Adrenal gland (tissue), 12 donors: ENCODE data around the gene TEX22. TPM values are rescaled to one million over a fixed set of nuclear protein-coding genes. Genes with fewer than 3 reads are reported as not detected.

Source experiments
- DNase-seq, 7 donors: peaks; one replicate each; pipeline ENCODE4 v3.0.0-alpha.2; 2019 to 2020
- H3K27ac ChIP-seq, 5 donors: fragments of 200-600 bp; sonication (generic) in 4 of 5; 1 replicate in 3 of 5; 2 replicates in 2 of 5; pipeline versions ENCODE4 v1.5.1 to v1.8.0; 2016 to 2020; ENCODE audit warnings: mild to moderate bottlenecking in 1 of 5
- H3K27me3 ChIP-seq: fragments of 200-600 bp; 2 replicates; pipeline ENCODE4 v1.8.0; 2021
- H3K36me3 ChIP-seq, 2 donors: fragments of 200-600 bp; replicated peaks in 1 of 2; 1 replicate in 1 of 2; 2 replicates in 1 of 2; pipeline versions ENCODE4 v1.5.1 to v1.8.0; 2018 to 2022
- H3K4me1 ChIP-seq, 2 donors: fragments of 200-600 bp; replicated peaks in 1 of 2; 1 replicate in 1 of 2; 2 replicates in 1 of 2; pipeline versions ENCODE4 v1.5.1 to v1.8.0; 2018 to 2021
- H3K4me3 ChIP-seq, 4 donors: fragments of 200-600 bp; sonication (generic) in 3 of 4; one replicate each; pipeline ENCODE4 v1.5.1; 2016 to 2018
- H3K9me3 ChIP-seq, 3 donors: fragments of 200-600 bp; sonication (generic) in 1 of 3; replicated peaks in 1 of 3; 1 replicate in 2 of 3; 2 replicates in 1 of 3; pipeline versions ENCODE4 v1.5.1 to v1.8.0; 2016 to 2021
- POLR2A ChIP-seq, 2 donors: fragments of 450-650 bp; IDR thresholded peaks; one replicate each; pipeline ENCODE4 v1.6.1; 2017; ENCODE audit warnings: antibody characterized with exemption in 2 of 2, mild to moderate bottlenecking in 2 of 2, moderate library complexity in 1 of 2
- WGBS, 4 donors: extraction: QIAGEN DNeasy Blood & Tissue Kit in 2 of 4; methylation state at CpG; one replicate each; pipeline versions ENCODE4 v1.1.5 to v1.1.7; 2013 to 2017; 5-methylcytosine and 5-hydroxymethylcytosine counted together
- intact Hi-C, 2 donors: fragments of 100-400 bp; cut with DNase I; formaldehyde crosslinking; loops; one replicate each; pipeline versions ENCODE4 v1.14.1 to v1.15.0; 2022 to 2023
- polyA plus RNA-seq, 3 donors: library from polyadenylated mRNA; stranded (reverse); fragments of 200-250 nt in 2 of 3; fragments of 350-450 nt in 1 of 3; fragmentation: Illumina TruSeq in 1 of 3; extraction: RNeasy Lipid Tissue Mini Kit (QIAGEN cat#74804) in 1 of 3; gene quantifications; one replicate each; pipeline ENCODE4 v1.2.3, GENCODE V29; 2013 to 2014
- total RNA-seq, 9 donors: library from RNA; depleted of rRNA in 4 of 9; stranded (reverse); fragments of >200 nt in 4 of 9; fragments of 120-200 nt in 1 of 9; fragmentation: NEBNext Ultra II Directional in 1 of 9; extraction: Animal tissue kit (Norgen Biotek cat#: 25700) in 1 of 9; gene quantifications; one replicate each; pipeline versions ENCODE4 v1.1.0 to v1.2.4, GENCODE V29; 2013 to 2023
- TF ChIP-seq, protein P1 (sequence below), 6 experiments: fragments of 450-650 bp in 4 of 6; fragments of 200-600 bp in 2 of 6; sonication (generic) in 1 of 6; IDR thresholded peaks; 1 replicate in 5 of 6; 2 replicates in 1 of 6; pipeline versions ENCODE4 v1.5.1 to v1.8.0; 2016 to 2021; ENCODE audit warnings: antibody characterized with exemption in 6 of 6, mild to moderate bottlenecking in 2 of 6, moderate library complexity in 1 of 6
- donor health status: healthy with polysubstance abuse.
- donor health status: Bipolar disorder and iron deficiency.
- donor health status: DM: yes; HTN: yes; CAD: no.
- donor health status: DM: no; HTN: no; CAD: no.
- donor health status: DM: no; HTN: no; CAD: no.
- donor health status: DM: yes; HTN: yes; CAD: no.

TEX22 gene
- total and polyA plus RNA-seq, 12 donors = 0.17 to 2.8 (median 0.38) TPM; not detected in 3

DNA sequence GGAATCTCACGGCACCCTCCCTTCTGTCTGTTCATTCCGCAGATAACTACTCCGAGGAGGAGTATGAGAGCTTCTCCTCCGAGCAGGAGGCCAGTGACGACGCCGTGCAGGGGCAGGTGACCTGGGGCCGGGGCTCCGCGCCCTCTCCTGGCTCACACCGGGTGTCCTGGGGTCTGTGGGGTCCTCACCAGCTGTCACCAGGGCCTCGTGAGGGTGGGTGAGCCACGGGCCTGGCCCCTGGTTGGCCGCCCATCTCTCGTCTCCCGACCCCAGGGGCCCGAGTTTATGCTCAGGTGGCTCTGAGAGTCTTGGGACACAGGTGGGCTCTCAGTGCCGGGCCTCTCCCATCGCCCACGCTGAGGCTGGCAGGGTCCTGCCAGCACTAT, 30.3 kb upstream of the TEX22 start:
- H3K9me3 ChIP-seq = no peaks in the 10 kb centered on the region
- H3K27me3 ChIP-seq = no peaks in the 10 kb centered on the region
- peaks cover 0 to 25% of the 10 kb centered on the region in 2 donors for H3K36me3 ChIP-seq
- H3K4me3 ChIP-seq = no peak overlapping the region
- no peaks in the 10 kb centered on the region for H3K4me1 ChIP-seq
- intact Hi-C loops = no loop called here
- H3K27ac ChIP-seq = no peak overlapping the region
- no peak for TF ChIP-seq POLR2A (IDR thresholded peaks at IDR 0.05)
- no peak for DNase-seq
- 93 to 100% (median 94%) methylated on average over 3 to 20 of the region's 20 CpGs for WGBS, 4 donors

DNA sequence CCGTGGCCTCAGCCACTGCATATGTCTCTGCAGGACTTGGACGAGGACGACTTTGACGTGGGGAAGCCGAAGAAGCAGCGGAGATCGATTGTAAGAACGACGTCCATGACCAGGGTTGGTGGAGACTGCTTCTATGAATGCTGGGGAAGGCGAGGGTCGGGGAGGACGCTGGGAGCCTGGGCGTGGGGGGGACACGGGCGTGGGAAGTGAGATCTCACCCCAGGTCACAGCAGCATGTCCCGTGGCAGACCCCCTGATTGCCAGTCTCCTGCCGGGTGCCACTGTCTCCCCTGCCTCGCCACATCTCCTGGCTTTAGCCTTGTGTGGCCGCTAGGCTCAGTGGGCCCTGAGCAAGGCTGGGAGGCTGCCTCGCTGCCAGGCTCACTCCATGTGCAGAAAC, 29.9 kb upstream of the TEX22 start:
- Histone ChIP-seq H3K36me3 (peaks cover 0 to 25% of the 10 kb centered on the region in 2 donors), H3K27ac (no peak overlapping the region), H3K4me1 (no peaks in the 10 kb centered on the region), H3K4me3 (no peak overlapping the region), H3K9me3 (no peaks in the 10 kb centered on the region), H3K27me3 (no peaks in the 10 kb centered on the region)
- intact Hi-C loops = no loop called here
- no peak for DNase-seq
- WGBS, 4 donors = 92 to 95% (median 94%) methylated on average over 16 to 20 of the region's 20 CpGs
- TF ChIP-seq POLR2A (IDR thresholded peaks at IDR 0.05) = no peak
- TF ChIP-seq, protein P1, sequence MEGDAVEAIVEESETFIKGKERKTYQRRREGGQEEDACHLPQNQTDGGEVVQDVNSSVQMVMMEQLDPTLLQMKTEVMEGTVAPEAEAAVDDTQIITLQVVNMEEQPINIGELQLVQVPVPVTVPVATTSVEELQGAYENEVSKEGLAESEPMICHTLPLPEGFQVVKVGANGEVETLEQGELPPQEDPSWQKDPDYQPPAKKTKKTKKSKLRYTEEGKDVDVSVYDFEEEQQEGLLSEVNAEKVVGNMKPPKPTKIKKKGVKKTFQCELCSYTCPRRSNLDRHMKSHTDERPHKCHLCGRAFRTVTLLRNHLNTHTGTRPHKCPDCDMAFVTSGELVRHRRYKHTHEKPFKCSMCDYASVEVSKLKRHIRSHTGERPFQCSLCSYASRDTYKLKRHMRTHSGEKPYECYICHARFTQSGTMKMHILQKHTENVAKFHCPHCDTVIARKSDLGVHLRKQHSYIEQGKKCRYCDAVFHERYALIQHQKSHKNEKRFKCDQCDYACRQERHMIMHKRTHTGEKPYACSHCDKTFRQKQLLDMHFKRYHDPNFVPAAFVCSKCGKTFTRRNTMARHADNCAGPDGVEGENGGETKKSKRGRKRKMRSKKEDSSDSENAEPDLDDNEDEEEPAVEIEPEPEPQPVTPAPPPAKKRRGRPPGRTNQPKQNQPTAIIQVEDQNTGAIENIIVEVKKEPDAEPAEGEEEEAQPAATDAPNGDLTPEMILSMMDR (IDR thresholded peaks at IDR 0.05) = no peak

DNA sequence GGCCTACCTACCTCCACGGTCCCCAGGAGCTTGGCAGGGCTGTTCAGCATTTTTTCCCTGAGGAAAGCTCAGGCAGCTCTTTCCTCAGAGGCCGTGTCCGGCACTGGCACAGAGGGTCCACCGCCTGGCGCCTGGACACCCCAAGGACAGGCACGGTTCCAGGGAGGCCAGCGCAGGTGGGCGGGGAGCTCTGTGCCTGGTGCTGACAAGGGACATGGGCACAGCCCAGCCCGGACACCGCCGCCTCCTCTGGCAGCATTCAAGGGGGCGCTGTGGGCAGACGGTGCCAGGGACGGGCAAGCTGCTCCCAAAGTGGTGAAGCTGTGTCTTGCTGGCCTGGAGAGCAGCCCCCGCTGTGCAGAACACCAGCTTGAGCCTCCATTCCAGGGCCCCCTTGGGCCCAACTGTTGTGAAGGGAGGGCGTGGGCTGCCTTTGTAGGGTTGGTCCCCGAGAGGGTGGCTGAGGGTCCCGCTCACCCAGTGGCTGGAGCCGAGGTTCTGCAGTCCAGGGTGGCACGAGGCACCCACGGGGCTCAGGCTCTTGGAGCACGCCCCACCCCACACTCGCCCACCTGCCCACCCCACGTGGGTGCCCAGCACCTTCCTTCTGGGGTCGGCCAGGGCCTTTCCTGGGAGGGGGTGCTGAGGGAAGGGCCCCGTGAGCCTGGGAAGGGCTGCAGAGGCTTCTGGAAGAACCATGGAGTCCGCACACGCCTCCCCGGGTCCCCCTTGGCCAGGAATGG, 29.3 kb upstream of the TEX22 start:
- TF ChIP-seq POLR2A (IDR thresholded peaks at IDR 0.05) = no peak
- TF ChIP-seq, protein P1 (IDR thresholded peaks at IDR 0.05) = no peak
- no peak for DNase-seq
- no peak overlapping the region for H3K27ac ChIP-seq
- peaks cover 0 to 25% of the 10 kb centered on the region in 2 donors for H3K36me3 ChIP-seq
- no peak overlapping the region for H3K4me3 ChIP-seq
- no peaks in the 10 kb centered on the region for H3K9me3 ChIP-seq
- no peaks in the 10 kb centered on the region for H3K27me3 ChIP-seq
- 92 to 96% (median 93%) methylated on average over 5 to 29 of the region's 29 CpGs for WGBS, 4 donors
- H3K4me1 ChIP-seq = no peaks in the 10 kb centered on the region
- intact Hi-C loops = no loop called here

DNA sequence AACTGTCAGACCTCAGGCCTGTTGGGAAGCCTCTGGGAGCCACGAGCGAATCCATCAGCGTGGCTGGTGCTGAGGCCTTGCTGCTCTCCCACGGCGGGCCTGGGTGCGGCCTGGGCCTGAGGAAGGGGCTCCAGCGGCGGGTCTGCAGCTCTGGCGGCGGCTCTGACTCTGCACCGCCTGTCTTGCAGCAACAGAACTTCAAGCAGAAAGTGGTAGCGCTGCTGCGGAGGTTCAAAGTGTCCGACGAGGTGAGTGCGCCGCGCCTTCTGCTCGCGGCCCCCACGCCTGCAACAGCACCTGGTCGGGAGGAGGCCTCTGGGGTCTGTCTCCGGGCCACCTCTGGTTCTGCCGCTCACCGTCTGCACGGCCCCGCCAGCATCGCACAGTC, 28.7 kb upstream of the TEX22 start:
- TF ChIP-seq, protein P1 (IDR thresholded peaks at IDR 0.05) = no peak
- no peak for TF ChIP-seq POLR2A (IDR thresholded peaks at IDR 0.05)
- H3K36me3 ChIP-seq = peaks cover 0 to 25% of the 10 kb centered on the region in 2 donors

More for the DNA sequence above, 28.7 kb upstream of the TEX22 start:
- DNase-seq = no peak
- H3K9me3 ChIP-seq = no peaks in the 10 kb centered on the region
- no peaks in the 10 kb centered on the region for H3K27me3 ChIP-seq
- no peak overlapping the region for H3K27ac ChIP-seq
- WGBS, 4 donors = 94 to 100% (median 98%) methylated on average over 1 to 28 of the region's 28 CpGs
- H3K4me1 ChIP-seq = no peaks in the 10 kb centered on the region
- no peak overlapping the region for H3K4me3 ChIP-seq
- intact Hi-C loops = loop anchor here (5.0 kb wide), 2 partner anchors 118 to 158 kb away; partner anchors contain the start of genes CRIP1 (in 2 of the 2) and TMEM121 (in 1 of the 2)
